NCI-H2107 (cell line): Measurements from ENCODE around the gene L3MBTL4.

Source experiments
- DNase-seq: peaks from one replicate; lab custom pipeline; 2025; lab: John Stamatoyannopoulos, UW

Gene L3MBTL4

DNA sequence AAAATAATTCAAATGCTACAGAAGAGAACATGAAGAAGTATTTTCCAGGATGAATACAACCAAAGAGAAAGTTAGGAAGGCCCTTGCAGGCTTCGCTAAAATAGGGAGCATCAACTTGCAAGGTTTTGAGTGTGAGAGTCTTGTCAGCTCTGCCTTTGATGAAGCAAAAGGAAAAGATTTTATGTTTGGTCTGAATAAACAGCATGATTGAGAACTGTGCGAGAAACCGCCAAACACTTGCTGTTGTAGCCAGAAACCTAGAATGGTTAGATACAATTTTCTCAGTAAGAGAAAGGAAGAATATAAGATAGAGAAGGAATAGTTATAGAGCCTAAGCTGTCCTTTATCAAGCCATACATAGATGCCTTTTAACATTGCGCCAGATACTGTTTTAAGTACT lies 163.6 kb downstream of the L3MBTL4 start:
- DNase-seq: no peak

DNA sequence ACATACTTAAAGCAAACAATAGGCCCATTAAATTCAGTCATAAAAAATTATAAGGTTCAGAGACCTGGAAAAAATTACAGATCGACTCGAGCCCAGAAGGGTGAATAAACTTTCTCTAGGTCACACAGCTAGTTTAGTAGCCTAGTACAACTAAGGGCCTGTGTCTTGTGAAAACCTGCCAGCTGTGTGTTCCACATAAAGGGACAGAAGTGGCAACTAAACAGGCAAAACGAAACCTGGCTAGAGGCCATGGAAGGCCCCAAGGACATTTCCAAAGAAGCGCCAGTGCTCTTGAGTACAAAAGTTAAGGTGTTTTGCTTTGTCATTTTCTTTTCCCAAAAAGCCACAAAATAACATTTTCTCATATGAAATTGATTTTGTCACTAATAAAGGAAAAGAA lies 164.9 kb downstream of the L3MBTL4 start:
- DNase-seq: no peak

DNA sequence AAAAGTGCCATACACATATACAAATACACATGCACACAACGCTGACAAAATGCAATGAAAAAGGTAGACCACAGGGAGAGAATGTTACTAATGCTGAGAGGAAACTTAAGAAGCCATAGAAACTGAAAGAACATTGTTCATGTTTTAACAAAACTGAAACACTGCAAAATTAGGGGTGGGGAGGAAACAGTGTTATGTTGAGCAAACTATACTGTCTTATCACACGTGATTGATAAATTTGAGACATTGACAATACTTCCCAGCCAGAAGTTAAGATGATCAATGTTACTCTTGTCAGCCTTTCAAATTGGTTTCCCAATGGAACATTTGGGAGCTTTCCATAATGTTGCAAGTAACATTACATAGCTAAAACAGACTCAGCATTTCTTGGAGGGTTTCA lies 165.5 kb downstream of the L3MBTL4 start:
- no peak for DNase-seq

GRCh38 chr18:6248017-6248416 lies 166.7 kb downstream of the L3MBTL4 start:
- no peak for DNase-seq

GRCh38 chr18:6242004-6242403 lies 172.7 kb downstream of the L3MBTL4 start:
- no peak for DNase-seq

DNA sequence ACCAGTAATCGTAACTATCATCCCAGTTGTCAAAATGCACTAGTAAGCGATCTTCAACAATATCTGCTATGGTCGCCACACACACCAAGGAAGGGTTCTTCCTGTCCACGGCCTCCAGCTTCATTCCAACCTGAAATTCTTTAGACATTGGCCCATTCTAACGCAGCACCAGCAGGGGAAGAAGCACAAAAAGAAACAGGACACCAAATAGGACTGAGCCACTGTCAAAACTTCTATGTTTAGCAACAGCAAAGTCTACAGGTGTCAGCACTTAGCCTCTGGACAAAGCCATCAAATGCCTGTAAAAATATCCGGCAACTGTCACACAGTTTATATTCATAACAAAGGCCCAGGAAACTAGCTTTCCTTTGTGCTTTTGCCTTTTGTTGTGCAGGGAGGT lies 175.0 kb downstream of the L3MBTL4 start:
- DNase-seq: no peak

DNA sequence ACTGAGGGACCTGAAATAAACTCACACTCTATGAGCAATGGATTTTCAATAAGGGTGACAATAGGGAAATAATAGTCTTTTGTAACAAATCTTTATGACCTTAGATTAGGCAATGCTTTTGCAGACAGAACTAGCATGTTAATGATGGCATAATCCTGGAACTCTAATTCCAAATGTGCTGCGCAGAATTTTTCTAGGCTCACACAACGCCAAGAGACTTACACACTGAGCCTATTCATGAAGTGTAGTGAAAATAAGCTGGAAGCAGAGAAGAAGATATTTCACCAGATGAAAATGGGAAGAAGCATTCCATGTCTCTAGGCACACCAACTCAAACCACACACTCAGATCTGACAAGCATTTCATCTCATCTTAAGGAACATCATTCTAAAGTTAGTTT lies 178.5 kb downstream of the L3MBTL4 start:
- no peak for DNase-seq

DNA sequence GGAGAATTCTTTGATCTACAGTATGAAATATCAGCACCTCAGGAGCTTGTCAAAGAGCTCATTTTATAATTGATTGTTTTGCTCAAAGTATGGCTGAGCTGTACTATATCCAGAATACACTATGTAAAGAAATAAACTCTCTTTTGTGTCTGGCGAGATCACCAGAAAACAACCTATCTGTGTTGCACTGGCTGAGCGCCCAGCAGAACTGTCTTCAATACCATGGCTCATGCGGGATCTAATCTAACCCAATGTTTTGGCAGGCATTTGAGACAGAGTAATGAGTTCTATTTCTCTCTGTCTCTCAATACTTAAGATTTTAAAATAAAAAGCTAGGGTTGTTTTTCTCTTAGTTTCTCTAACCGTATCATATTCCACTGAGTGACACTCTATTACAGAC lies 192.4 kb downstream of the L3MBTL4 start:
- DNase-seq: no peak

GRCh38 chr18:6221602-6222014 lies 193.1 kb downstream of the L3MBTL4 start:
- DNase-seq: no peak

DNA sequence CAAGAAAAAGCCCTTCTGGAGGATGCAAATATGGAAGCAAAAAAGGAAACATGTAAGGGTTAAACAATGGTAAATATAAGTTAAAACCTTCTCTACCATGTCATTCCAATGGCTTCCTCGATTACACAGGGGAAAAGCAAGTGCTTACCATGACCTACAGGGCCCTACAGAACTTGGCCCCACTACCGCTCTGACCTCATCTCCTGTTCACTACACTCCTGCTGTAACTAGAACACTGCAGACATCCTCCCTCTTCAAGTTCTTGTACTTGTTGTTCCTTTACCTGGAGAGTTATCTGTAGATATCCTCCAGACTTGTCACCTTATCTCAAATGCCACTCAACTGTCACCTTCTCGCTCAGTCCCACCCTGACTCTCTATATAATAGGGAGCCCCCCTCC lies 194.6 kb downstream of the L3MBTL4 start:
- no peak for DNase-seq

DNA sequence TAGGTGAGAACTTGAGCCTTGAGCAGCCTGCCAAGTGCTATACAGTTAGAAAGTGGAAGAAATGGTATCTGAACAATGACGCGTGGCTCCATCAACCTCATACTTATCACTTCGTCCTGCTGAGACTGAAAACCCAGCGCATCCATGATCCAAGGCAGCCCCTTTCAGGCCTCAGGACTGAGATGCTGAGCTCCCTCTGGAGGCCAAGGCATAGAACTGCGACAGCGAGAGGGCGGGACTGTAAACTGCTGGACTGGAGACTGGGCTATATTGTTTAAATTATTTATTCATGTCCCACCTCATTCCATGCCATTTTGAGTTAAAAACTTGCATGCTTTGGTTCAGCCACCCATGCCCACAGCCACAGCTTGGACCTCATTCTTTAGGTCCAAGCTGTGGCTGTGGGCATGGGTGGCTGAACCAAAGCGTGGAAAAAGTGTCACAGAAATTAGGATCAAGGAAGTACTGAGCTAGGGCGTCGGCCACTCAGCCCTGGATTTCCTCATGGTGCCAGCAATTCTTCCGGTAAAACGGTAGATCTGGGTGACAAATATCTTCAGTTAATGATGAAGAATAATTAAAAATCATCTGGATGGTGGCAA lies 195.5 kb downstream of the L3MBTL4 start:
- DNase-seq: no peak

DNA sequence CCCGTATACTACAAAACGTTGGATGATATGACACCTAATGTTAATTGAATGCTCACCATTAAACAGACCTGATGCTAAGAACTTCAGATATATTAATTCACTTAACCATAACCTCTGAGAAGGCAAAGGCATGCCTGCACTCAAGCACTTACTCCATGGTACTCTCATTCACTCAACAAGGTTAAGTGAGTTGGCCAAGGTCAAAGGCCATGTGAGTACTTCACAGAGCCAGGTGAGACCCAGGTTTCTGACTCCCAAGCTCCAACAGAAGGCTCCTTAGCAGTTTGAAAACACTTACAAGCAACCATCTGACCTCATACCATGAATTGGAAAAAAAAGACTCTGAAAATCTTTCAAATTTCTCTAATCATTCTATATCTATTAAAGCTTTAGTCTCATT lies 198.8 kb downstream of the L3MBTL4 start:
- no peak for DNase-seq

DNA sequence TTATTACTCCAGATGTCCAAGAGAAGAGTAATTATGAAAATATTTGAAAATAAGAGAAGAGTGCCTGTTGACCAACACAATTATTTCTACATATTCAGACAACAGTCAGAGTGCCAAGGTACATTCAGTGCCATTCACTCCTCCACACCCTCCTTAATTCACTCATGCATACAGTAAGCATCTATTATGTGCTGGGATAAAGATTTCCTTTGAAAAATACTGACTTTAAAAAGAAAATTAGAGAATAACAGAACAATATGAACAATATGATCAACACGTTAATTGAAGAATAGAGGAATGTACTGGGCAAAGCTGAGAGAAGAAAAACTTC lies 203.6 kb downstream of the L3MBTL4 start:
- DNase-seq: no peak

DNA sequence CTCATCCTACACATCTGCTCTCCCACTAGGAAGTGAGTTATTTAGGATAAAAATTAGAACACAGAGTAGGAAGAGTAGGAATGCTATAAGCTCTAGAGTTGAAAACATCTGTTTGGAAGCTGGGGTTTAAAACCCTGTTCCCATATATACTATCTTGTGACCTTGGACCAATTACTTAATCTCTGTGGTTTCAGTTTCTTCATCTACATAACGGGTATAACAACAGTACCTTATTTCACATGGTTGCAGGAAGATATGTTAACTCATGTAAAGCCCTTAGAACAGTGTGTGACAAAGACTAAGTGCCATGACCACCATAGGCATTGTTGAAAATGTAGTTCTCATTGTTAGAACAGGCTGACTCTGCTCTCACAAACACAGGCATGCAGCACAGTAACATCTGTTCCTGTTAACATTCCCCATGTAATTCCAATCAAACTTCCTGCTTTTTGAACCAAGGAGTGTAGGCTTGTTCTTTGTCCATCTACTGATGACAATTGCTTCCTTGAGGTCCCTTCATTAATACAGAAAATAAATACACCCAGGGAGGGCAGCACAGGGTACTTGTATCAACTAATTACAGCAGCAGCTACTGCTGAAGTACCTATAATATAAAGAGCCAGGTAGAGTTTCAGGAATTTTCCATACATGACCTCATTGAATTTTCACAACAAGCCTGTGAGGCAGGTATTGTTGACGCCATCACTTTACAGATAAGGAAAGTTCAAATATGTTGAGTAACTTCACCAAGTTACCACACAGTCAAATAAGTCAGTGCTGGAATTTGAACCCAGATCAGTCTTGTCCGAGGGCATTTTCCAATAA lies 204.2 kb downstream of the L3MBTL4 start:
- DNase-seq: no peak

DNA sequence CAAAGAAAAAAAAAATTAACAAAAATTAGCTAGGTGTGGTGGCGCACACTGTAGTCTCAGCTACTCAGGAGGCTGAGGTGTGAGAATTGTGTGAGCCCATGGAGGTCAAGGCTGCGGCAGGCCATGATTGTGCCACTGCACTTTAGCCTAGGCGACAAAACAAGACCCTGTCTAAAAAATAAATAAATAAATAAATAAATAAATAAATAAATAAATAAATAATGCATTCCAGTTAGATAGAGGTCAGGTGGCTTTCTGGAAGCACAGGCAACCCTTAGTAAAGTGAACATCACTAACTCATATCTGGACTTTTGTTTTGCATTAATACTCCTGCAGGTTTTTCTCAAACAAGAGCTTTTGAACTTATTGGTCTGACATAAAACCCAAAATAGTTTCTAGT lies 206.8 kb downstream of the L3MBTL4 start:
- no peak for DNase-seq

DNA sequence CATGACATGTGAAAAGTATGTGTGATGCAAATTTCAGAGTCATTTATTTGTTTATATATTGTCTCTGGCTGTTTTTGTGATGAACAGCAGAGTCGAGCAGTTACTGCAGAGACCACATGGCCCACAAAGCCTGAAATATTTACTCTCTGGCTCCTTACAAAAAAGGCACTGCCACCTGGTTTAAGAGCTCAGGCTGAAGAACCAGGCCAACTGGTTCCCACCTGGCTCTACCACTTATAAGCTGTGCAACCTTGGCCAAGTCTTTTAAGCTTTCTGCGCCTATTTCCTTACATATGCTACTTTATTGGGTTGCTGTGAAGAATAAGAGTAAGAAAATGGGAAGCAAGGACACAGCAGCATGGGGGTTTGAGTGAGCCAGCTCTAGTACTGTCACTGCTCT lies 207.6 kb downstream of the L3MBTL4 start:
- no peak for DNase-seq

DNA sequence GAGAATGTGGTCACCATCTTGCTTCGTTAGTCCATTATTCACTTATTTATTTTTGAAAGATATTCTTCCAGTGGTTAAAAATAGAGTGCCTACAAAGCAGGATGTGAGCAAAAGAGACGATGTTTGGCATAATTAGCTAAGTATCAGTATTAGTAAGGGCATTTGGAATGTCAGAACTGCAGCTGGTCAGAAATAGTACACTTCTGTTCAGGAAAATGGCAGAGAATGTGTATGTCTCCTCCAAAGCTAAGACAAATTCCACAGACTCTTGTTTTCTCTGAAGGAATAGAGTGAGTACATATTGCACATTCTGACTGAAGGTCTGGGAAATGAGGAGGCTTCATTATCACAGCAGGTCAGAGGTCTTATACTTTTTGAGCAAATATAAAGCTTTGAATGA lies 209.0 kb downstream of the L3MBTL4 start:
- DNase-seq: no peak

GRCh38 chr18:6204476-6204875 lies 210.2 kb downstream of the L3MBTL4 start:
- no peak for DNase-seq

DNA sequence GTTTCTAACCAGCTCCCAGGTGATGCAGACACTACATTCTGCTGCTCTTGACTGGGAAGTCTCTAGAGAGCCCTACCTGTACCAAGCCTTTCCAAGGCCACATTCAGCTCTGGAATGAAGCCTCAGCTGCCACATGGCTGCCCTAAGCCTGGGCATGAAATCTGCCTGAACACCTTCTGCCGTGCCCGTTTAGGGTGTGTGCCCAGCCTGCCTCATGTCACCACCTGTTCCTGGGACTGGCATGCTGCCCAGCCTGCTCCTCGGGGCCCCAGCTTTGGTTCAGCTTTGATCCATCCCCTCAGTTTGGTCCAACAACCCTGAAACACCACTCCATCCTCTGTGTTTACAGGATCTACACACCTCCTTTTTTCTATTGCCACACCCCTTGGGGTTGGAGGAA lies 210.9 kb downstream of the L3MBTL4 start:
- DNase-seq: no peak

DNA sequence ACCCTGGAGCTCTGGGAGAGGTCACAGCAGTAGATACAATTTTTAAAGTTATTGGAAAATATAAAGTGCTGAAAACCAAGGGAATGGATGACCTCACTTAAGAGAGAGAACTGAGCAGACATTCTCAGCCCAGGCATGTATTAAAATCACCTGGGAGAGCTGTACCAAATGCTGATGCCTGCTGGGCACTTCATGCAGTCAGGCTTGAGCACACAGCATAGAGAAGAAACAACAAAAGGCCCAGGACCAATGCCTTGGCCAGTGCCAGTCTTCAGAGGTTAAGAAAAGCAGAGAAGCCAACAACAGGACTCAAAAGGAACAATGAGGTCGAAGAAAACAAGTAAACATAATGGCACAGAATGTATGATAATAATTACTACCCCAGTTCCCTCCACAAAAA lies 211.8 kb downstream of the L3MBTL4 start:
- DNase-seq: no peak

DNA sequence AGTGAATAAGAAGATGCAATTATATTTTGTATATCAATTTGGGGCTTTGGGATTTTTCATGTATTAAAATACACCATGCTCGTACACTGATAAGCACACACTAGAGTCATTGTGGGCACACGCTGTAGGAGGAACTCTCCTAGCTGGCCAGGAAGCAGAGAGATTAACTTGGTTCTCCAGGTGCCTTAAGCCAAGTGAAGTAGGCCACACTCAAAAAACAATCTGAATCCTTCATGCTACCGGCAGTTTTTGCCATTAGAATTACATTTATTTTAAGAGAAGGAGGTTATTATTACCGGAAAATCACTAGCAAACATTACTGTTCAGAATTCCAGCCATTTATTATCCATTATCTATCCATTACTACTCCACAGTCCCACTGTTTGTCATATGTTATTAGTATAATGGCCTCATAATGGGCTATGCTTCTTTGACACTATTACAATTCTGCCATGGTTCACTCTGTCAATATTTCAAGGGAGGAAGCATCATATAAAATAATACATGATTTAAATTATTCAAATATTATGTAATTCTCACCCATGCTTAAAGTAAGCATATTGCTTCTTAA lies 214.4 kb downstream of the L3MBTL4 start:
- no peak for DNase-seq

GRCh38 chr18:6199777-6200176 lies 214.9 kb downstream of the L3MBTL4 start:
- no peak for DNase-seq

- no peak for DNase-seq
Measured at GRCh38 chr18:6198585-6198984, 216.1 kb downstream of the L3MBTL4 start.

GRCh38 chr18:6194640-6195039 lies 220.1 kb downstream of the L3MBTL4 start:
- DNase-seq: no peak
